Suprapubic skin (tissue), 4 donors: Measurements from ENCODE around the gene THEM5. TPM values are rescaled to one million over a fixed set of nuclear protein-coding genes. Genes with fewer than 3 reads are reported as not detected.

Experiments
- DNase-seq, 2 donors: peaks; one replicate each; pipeline ENCODE4 v3.0.0-alpha.2; 2019; ENCODE audit warnings: low spot score in 2 of 2
- H3K27ac ChIP-seq: fragments of 200-600 bp; sonication (generic); one replicate; pipeline ENCODE4 v1.5.1; 2019
- H3K27me3 ChIP-seq: fragments of 200-600 bp; sonication (generic); one replicate; pipeline ENCODE4 v1.5.1; 2019
- H3K36me3 ChIP-seq: fragments of 200-600 bp; sonication (generic); one replicate; pipeline ENCODE4 v1.5.1; 2019
- H3K4me1 ChIP-seq: fragments of 200-600 bp; sonication (generic); one replicate; pipeline ENCODE4 v1.5.1; 2019
- H3K4me3 ChIP-seq: fragments of 200-600 bp; sonication (generic); one replicate; pipeline ENCODE4 v1.5.1; 2019; ENCODE audit warnings: mild to moderate bottlenecking
- H3K9me3 ChIP-seq: fragments of 200-600 bp; sonication (generic); one replicate; pipeline ENCODE4 v1.5.1; 2019
- CTCF ChIP-seq, 2 donors: fragments of 200-600 bp in 1 of 2; fragments of 450-650 bp in 1 of 2; sonication (generic) in 1 of 2; IDR thresholded peaks; one replicate each; pipeline ENCODE4 v1.5.1; 2016 to 2019; ENCODE audit warnings: antibody characterized with exemption in 2 of 2, mild to moderate bottlenecking in 1 of 2, moderate library complexity in 1 of 2
- EP300 ChIP-seq: sonication (generic); formaldehyde crosslinking; IDR thresholded peaks from one replicate; pipeline ENCODE4 v1.6.1; 2017; ENCODE audit warnings: antibody characterized with exemption
- POLR2A ChIP-seq, 2 donors: fragments of 450-650 bp; IDR thresholded peaks; one replicate each; pipeline ENCODE4 v1.6.1; 2017; ENCODE audit warnings: antibody characterized with exemption in 2 of 2, mild to moderate bottlenecking in 2 of 2, moderate library complexity in 2 of 2
- POLR2AphosphoS5 ChIP-seq, 3 donors: sonication (generic); formaldehyde crosslinking; IDR thresholded peaks; one replicate each; pipeline ENCODE4 v1.6.1; 2017; ENCODE audit warnings: antibody characterized with exemption in 3 of 3
- WGBS: methylation state at CpG from one replicate; pipeline ENCODE4 v1.1.5; 2018; 5-methylcytosine and 5-hydroxymethylcytosine counted together
- total RNA-seq, 4 donors: library from RNA; depleted of rRNA; stranded (reverse); fragments of >200 nt; gene quantifications; one replicate each; pipeline ENCODE4 v1.1.0, GENCODE V29; 2016

Gene THEM5
- total RNA-seq, 4 donors from 2014 or later: 29.1 to 89.7 (median 64.3) TPM

GRCh38 chr1:151835596-151835995, 17.9 kb downstream of the THEM5 start:
- peak overlapping the region; percentile 91 for H3K27ac ChIP-seq
- WGBS: 94% methylated on average over 7 of the region's 7 CpGs
- no peak overlapping the region for H3K4me3 ChIP-seq
- no peak for DNase-seq
- no peaks in the 10 kb centered on the region for H3K36me3 ChIP-seq
- no peak for TF ChIP-seq POLR2AphosphoS5 (IDR thresholded peaks at IDR 0.05)
- no peak for TF ChIP-seq CTCF (IDR thresholded peaks at IDR 0.05)
- no peak for TF ChIP-seq POLR2A (IDR thresholded peaks at IDR 0.05)
- H3K27me3 ChIP-seq: peaks cover 12% of the 10 kb centered on the region
- peaks cover 81% of the 10 kb centered on the region for H3K4me1 ChIP-seq
- H3K9me3 ChIP-seq: no peaks in the 10 kb centered on the region

DNA sequence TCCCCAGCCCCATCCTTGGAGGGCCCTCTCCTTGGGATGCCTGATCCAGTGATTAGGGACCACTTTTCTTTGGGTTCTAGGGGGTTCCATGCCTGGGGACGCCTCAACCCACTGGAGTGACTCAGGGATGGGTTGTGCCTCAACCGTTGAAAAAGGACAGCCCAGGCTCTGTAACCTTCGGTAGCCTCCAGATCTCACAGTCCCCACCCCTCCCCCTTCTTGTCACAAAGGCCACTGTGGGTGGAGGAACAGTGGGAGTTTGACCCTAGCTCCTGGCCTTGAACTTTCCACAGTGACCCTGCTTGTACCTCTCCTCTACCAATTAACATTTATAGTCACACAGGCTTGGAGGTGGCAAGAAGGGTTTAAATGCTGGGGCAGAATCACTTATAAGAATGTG, 19.3 kb downstream of the THEM5 start:
- Histone ChIP-seq H3K27ac (peak overlapping the region; percentile 14), H3K9me3 (no peaks in the 10 kb centered on the region), H3K4me1 (peaks cover 81% of the 10 kb centered on the region), H3K36me3 (no peaks in the 10 kb centered on the region), H3K4me3 (no peak overlapping the region), H3K27me3 (peaks cover 9% of the 10 kb centered on the region)
- TF ChIP-seq CTCF (IDR thresholded peaks at IDR 0.05) (no peak), POLR2A (IDR thresholded peaks at IDR 0.05) (no peak), EP300 (no peak), POLR2AphosphoS5 (IDR thresholded peaks at IDR 0.05) (no peak)
- 53% methylated on average over 3 of the region's 3 CpGs for WGBS
- no peak for DNase-seq

- TF ChIP-seq EP300: no peak
- no peak for TF ChIP-seq POLR2AphosphoS5 (IDR thresholded peaks at IDR 0.05)
- no peak for TF ChIP-seq CTCF (IDR thresholded peaks at IDR 0.05)
- TF ChIP-seq POLR2A (IDR thresholded peaks at IDR 0.05): no peak
- H3K36me3 ChIP-seq: no peaks in the 10 kb centered on the region
- peaks cover under 1% of the 10 kb centered on the region for H3K27me3 ChIP-seq
- WGBS: 72% methylated on average over 7 of the region's 8 CpGs
- H3K4me3 ChIP-seq: no peak overlapping the region
- H3K9me3 ChIP-seq: no peaks in the 10 kb centered on the region
- H3K4me1 ChIP-seq: peaks cover 81% of the 10 kb centered on the region
- no peak for DNase-seq
- H3K27ac ChIP-seq: peak overlapping the region; percentile 82
Measured at GRCh38 chr1:151833172-151833900, 20.2 kb downstream of the THEM5 start.

DNA sequence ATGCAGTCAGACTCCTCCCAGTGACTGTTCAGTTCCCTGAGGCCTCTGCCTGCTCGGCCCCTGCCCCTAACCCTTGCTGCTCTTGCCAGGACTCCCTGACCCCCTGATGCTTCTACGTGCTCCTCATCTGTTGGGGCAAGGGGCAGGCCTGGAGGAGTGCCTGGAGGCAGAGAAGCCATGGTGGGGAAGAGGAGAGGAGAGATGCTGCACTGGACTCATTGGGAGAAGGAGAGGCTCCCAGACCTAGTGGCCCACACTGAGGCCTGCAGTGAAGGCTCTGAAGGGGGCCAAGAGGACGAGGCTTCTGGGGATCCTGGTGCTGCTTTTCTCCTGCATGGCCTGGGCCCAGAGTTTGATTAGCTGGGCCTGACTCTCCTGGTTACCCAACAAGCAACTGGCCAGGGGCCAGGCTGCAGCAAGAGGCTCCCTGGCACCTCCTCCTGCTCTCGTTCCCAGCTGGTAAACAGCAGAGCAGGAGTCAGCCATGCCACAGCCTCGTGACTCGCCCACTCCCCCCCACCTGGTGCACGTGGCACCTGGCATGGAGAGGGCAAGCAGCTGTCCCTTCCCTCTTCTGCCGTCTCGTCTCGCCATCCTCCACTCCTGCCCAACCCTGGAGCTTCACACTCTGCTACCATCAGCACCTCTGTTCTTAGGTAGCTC, 21.1 kb downstream of the THEM5 start:
- DNase-seq: peak in 1 of 2 donors; percentile 83
- Histone ChIP-seq H3K27ac (peak overlapping the region; percentile 82), H3K27me3 (no peaks in the 10 kb centered on the region), H3K4me1 (peaks cover 79% of the 10 kb centered on the region), H3K36me3 (no peaks in the 10 kb centered on the region), H3K9me3 (no peaks in the 10 kb centered on the region), H3K4me3 (no peak overlapping the region)
- WGBS: 55% methylated on average over 9 of the region's 10 CpGs
- TF ChIP-seq EP300: no peak
- no peak for TF ChIP-seq POLR2A (IDR thresholded peaks at IDR 0.05)
- TF ChIP-seq POLR2AphosphoS5 (IDR thresholded peaks at IDR 0.05): peak in 1 of 3 donors; percentile 15
- no peak for TF ChIP-seq CTCF (IDR thresholded peaks at IDR 0.05)

GRCh38 chr1:151831605-151832004, 21.9 kb downstream of the THEM5 start, which contains the start of gene RORC:
Gene RORC, minus strand, starts transcription at chr1:151831802. Its CDS starts 38 bp downstream, at chr1:151831764.
- no peaks in the 10 kb centered on the region for H3K27me3 ChIP-seq
- no peak for DNase-seq
- peaks cover 72% of the 10 kb centered on the region for H3K4me1 ChIP-seq
- TF ChIP-seq CTCF (IDR thresholded peaks at IDR 0.05) (no peak), POLR2AphosphoS5 (IDR thresholded peaks at IDR 0.05) (no peak), EP300 (no peak), POLR2A (IDR thresholded peaks at IDR 0.05) (no peak)
- peak within 1 kb of the TSS; percentile 51 for H3K4me3 ChIP-seq
- no peaks in the 10 kb centered on the region for H3K36me3 ChIP-seq
- no peaks in the 10 kb centered on the region for H3K9me3 ChIP-seq
- 43% methylated on average over 5 of the region's 5 CpGs for WGBS
- H3K27ac ChIP-seq: peak within 1 kb of the TSS; percentile 82
